RCC 7860 (cell line): Measurements from ENCODE around the gene ZNF431.
"Not testable (repeated sequence)": the region's sequence is repeated elsewhere in the genome, so short reads cannot be mapped to it uniquely, and the experiment has no call there.

Source experiments
- DNase-seq: peaks from one replicate; pipeline ENCODE4 v3.0.0-alpha.2; 2015; ENCODE audit warnings: low spot score
- FAIRE-seq: peaks from 2 replicates; lab custom pipeline; 2012; peaks lifted over from hg19 to GRCh38; lab: Jason Lieb, UNC

The ZNF431 gene

GRCh38 chr19:21143428-21143827 lies 1.6 kb downstream of the ZNF431 start:
- FAIRE-seq (no peak), DNase-seq (no peak)

DNA sequence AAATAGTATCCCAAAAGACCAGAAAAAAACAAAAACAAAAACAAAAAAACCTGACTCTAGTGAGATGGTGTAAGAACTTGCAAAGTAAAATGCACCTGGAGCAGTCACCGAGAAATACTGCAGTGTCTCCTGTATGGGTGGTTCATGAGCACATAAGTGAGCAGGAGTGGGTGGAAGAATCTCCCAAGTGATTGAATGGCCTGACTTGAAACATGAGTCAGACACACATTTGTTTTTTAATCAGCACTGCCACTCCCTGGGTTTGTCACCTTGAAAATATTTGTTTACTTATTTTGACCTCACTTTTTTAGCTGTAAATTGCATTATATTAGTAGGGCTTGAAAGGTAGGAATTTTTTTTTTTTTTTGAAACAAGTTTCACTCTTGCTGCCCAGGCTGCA lies 2.0 kb downstream of the ZNF431 start:
- DNase-seq: no peak
- no peak for FAIRE-seq

- FAIRE-seq (no peak), DNase-seq (no peak)
Measured at GRCh38 chr19:21147540-21147939, 5.7 kb downstream of the ZNF431 start.

DNA sequence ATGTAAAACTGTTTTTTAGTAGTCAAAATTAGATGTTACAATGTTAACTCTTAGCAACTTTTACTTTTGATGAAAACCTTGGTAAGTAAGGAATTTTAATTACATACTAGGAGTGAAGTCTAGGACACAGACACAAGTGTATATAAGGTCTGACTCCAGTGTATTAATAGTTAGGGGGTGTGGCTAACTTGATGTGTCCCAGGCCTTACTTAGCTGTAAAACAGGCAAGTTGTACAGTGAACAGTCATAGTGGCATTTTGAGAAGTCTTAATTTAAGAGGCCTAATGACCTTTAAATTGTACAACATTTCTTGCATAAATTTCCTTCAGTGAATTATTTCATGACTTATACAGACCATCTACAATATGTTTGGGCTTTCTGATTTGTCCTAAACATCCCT lies 6.8 kb downstream of the ZNF431 start:
- no peak for FAIRE-seq
- no peak for DNase-seq

DNA sequence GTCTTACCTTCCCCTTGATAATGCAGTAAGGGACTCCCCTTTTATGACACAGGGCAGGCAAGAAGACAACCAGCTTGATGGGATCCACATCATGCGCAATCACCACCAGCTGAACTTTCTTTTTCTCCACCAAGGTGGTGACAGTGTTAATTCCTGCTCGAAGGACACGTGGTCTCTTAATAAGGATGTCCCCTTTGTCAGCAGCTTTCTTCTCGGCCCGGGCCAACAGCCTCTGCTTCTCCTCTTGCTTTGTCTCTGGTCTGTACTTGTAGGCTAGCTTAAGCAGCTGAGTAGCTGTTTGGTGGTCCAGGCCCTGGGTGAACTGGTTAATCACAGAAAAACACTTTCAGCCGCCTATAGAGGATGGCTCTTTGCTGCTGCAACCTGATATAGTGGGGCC lies 8.0 kb downstream of the ZNF431 start:
- no peak for FAIRE-seq

GRCh38 chr19:21151460-21151859 lies 9.6 kb downstream of the ZNF431 start:
- FAIRE-seq (no peak), DNase-seq (no peak)

More for the DNA sequence above, 8.0 kb downstream of the ZNF431 start:
- DNase-seq: no peak

DNA sequence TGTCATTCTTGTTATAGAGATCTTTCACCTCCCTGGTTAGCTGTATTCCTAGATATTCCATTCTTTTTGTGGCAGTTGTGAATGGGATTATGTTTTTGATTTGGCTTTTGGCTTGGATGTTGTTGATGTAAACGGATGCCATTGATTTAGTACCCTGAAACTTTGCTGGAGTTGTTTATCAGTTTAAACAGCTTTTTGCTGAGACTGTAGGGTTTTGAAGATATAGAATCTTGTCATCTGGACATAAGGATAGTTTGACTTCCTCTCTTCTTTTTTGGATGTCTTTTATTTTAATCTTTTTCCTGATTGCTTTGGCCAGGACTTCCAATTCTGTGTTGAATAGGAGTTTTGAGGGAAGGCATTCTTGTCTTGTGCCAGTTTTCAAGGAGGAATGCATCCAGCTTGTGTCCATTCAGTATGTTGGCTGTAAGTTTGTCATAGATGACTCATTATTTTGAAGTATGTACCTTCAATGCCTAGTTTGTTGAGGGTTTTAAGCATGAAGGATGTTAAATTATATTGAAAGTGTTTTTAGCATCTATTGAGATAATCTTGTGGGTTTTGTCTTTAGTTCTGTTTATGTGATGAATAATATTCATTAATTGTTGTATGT lies 16.8 kb downstream of the ZNF431 start:
- FAIRE-seq: no peak
- DNase-seq: no peak

DNA sequence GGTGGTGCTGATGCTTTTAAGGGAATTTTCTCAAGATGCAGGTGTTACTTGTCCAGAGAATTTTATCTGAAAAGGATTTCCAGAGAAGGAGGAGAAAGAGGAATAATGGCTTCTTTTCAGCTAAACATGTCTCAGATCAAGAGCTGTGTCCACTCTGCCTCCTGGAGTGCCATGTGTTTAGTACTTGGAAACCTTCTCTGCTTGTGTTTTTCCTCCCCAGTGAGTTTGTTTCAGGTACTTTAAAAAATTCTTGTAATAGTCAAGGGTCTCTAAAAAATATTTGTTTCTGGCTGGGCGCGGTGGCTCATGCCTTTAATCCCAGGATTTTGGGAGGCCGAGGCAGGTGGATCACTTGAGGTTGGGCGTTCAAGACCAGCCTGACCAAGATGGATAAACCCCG lies 22.7 kb downstream of the ZNF431 start:
- DNase-seq: no peak
- FAIRE-seq: no peak

- FAIRE-seq: no peak
- DNase-seq: no peak
Measured at GRCh38 chr19:21166436-21166835, 24.6 kb downstream of the ZNF431 start.

- DNase-seq: no peak
- FAIRE-seq: no peak
Measured at GRCh38 chr19:21197590-21198295, 55.9 kb downstream of the ZNF431 start.

GRCh38 chr19:21202865-21203494 lies 61.1 kb downstream of the ZNF431 start:
- DNase-seq: no peak
- no peak for FAIRE-seq

- no peak for DNase-seq
- FAIRE-seq: no peak
Measured at GRCh38 chr19:21210037-21210621, 68.3 kb downstream of the ZNF431 start.

DNA sequence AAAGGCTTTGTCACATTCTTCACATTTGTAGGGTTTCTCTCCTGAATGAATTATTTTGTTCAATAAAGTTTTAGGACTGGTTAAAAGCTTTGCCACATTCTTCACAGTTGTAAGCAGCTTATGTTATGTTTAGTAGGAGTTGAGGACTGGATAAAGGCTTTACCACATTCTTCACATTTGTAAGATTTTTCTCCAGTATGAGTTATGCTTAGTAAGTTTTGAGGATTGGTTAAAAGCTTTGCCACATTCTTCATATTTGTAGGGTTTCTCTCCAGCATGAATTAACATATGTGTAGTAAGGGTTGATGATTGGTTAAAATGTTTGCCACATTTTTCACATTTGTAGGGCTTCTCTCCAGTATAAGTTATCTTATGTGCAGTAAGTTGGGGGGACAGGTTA lies 79.9 kb downstream of the ZNF431 start:
- DNase-seq (no peak), FAIRE-seq (no peak)

- not testable (repeated sequence) for FAIRE-seq, DNase-seq
Measured at GRCh38 chr19:21229938-21230337, 88.1 kb downstream of the ZNF431 start.

DNA sequence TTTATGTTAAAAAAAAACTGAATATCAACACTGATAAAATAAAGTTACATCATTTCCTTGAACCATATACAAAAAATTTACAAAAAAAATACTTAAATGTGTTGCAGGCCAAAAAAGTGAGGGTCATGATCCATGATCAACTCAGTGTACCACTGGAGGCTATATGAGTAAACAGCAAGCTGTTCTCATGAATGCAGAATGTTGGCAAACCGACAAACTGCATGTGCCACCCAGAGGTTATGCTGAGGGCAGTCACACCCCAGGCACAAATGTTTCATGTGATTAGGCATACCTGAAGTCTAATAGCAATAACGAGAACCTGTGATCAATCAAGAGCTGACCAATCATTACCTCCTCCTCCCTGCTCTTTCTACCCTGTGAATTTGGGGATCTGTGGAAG lies 91.9 kb downstream of the ZNF431 start:
- DNase-seq (no peak), FAIRE-seq (no peak)

DNA sequence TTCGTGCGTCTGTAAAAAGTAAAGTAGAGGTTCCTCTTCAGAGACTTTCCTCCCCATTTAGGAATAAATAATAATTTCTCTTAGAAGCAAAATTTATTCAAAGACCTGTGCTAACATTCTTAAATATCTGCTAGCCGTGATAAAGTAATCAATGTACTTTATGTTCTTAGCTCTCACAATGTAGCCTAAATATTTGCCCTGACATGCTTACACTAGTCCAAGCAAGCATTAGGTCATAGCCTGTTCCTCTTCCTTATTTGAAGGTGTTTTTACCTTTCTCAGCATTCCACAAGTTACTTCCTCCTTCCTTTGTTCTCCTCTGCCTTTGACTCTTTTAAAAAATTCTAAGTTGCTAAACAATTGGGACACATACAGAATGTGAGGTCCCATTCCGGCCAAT lies 94.9 kb downstream of the ZNF431 start:
- FAIRE-seq, DNase-seq: not testable (repeated sequence)

DNA sequence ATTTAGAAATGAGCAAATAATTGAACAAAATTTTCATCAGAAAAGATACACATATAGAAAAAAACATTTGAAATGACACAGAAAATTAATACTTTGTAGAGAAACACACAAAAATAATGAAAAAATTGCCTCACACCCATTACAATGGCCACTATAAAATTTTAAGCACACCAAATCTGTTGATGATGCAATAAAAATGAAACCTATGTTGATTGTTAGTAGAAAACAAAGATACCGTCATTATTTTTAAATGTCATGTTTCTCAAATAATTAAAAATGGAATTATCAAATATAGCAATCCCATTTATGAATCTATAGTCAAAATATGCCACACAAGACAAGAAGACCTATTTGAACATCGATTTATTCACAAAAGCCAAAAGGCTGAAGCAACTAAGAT lies 96.8 kb downstream of the ZNF431 start:
- FAIRE-seq (no peak), DNase-seq (no peak)
